Suppressor macrophage treated with lipopolysaccharide for 1 hour (primary cell): ENCODE results near the gene KRAS.

ENCODE experiments used
- DNase-seq, 3 donors: peaks; one replicate each; pipeline ENCODE4 v3.0.0-alpha.2; 2020 to 2022

The KRAS gene

GRCh38 chr12:25194722-25195055 lies 56.0 kb downstream of the KRAS start:
- no peak for DNase-seq

GRCh38 chr12:25194214-25194613 lies 56.5 kb downstream of the KRAS start:
- no peak for DNase-seq

- DNase-seq, result no peak
These were observed 59.9 kb downstream of the KRAS start for GRCh38 chr12:25190793-25191192.

GRCh38 chr12:25189656-25190055 lies 61.1 kb downstream of the KRAS start:
- no peak for DNase-seq

GRCh38 chr12:25187781-25188180 lies 62.9 kb downstream of the KRAS start:
- DNase-seq, result no peak

GRCh38 chr12:25186788-25187402 lies 63.8 kb downstream of the KRAS start:
- DNase-seq, result no peak

GRCh38 chr12:25186038-25186787 lies 64.5 kb downstream of the KRAS start:
- no peak for DNase-seq

- DNase-seq, result no peak
These were observed 66.6 kb downstream of the KRAS start for GRCh38 chr12:25184132-25184531.

- DNase-seq, result no peak
These were observed 68.0 kb downstream of the KRAS start for GRCh38 chr12:25182765-25183164.

- DNase-seq, result no peak
These were observed 87.9 kb downstream of the KRAS start for GRCh38 chr12:25162866-25163265.

- peak; percentile 6 to 60 (median 44) for DNase-seq
These were observed 94.7 kb downstream of the KRAS start for GRCh38 chr12:25156061-25156460.

GRCh38 chr12:25155022-25155576 lies 95.6 kb downstream of the KRAS start:
- peak; percentile 16 to 49 (median 45) for DNase-seq
